CD4-positive, alpha-beta T cell treated with Interferon gamma for 1 hour (primary cell): ENCODE data around the gene C11orf54.

Source experiments
- DNase-seq: peaks from one replicate; pipeline ENCODE4 v3.0.0-alpha.2; 2020

The C11orf54 gene

GRCh38 chr11:93741094-93741881 is at the start of gene C11orf54, which contains the start of gene TAF1D:
C11orf54 (plus strand) TSS chr11:93741672; CDS start chr11:93747394, 5,722 bp downstream.
TAF1D (minus strand) TSS chr11:93741495; CDS start chr11:93739304, 2,191 bp downstream.
- DNase-seq = peak; percentile 96

DNA sequence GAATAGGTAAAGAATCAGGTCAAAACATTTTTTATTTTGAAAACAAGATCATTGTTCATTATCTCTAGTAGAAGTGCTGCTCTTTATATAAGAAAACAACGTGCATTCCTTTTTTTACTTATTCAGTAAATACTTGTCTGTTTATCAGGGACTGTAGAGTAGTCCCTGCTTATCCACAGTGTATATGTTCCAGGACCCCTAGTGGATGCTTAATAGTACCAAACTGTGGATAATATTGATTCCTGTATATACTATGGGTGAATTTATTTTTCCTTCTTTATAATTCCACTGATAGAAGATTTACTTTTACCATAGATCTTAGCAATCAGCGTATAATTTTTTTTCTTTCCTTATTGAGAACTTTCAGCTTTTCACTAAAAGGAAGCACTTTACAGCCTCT is 47.4 kb upstream of the C11orf54 start:
- DNase-seq = no peak

DNA sequence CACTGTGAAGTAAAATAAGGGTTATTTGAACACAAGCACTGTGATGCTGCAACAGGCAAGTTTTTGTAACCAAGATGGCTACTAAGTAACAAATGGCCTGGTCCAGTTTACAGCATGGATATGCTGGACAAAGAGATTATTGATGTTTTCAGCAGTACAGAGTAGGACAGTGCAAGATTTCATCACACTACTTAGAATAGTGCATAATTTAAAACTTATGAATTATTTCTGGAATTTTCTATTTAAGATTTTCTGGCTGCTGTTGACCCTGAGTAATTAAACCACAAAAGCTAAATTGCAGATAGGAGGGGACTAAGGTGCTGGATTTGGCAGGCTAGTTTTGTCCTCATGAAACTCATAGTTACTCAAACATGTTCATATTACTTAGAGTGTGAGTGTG is 46.9 kb upstream of the C11orf54 start:
- DNase-seq = no peak

- DNase-seq = no peak
These were observed 43.9 kb upstream of the C11orf54 start for GRCh38 chr11:93697611-93698010.

DNA sequence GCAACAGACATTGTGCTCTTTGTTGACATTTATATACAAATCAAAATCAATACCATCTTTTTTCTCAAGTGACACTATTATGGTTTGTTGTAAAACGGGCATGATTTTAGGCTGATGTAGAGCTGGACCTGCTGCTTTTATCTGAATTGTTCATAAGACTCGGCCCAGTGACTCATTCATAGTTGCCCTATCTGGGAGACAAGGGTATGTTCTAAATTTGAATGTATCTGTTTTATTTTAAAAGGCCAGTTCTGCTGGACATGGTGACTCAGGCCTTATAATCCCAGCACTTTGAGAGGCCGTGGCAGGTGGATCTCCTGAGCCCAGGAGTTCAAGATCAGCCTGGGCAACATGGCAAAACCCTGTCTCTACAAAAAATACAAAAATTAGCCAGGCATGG is 40.6 kb upstream of the C11orf54 start:
- DNase-seq = no peak

- no peak for DNase-seq
These were observed 37.2 kb upstream of the C11orf54 start for GRCh38 chr11:93704237-93704636.

- no peak for DNase-seq
These were observed 31.2 kb upstream of the C11orf54 start for GRCh38 chr11:93710239-93710638.

- DNase-seq = no peak
These were observed 28.8 kb upstream of the C11orf54 start for GRCh38 chr11:93712678-93713077.

- DNase-seq = no peak
These were observed 25.6 kb upstream of the C11orf54 start for GRCh38 chr11:93715797-93716396.

DNA sequence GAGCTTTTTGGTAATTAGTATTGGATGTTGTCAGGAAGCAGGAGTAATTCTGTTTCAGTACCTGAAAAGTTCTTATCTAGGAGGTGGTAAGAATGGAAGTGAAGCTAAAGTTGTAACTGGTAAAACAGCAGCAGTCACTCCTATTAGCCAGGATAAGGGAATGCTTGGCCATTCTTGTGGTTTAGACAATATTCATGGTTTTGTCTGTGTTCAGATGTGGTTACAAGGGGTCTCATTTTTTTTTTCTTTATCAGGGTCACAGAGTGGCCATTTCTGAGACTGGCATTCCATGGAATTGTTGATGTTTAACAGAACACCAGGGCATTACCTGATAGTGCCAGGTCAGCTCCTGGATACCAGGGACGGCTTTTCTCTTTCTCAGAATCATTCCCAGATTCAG is 24.0 kb upstream of the C11orf54 start:
- DNase-seq = no peak

DNA sequence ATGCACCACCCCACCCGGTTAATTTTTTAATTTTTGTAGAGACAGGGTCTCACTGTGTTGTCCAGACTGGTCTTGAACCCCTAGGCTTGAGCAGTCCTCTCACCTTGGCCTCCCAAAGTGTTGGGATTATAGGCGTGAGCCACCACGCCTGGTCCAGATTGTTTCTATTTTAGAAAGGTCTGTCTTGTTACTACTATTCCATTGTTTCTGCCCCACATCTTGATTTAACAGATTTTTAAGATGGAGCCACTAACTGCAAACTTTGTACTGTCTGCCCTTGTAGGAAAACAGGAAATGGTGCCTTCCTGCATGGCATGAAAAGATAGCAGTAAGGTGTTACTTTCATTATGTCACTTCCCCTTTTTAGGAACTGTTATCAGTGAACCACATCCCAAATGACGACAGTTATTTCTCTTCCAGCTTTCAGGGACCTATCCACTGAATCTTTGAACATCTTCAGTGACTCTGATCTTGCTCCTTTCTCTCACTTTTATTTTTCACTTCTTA is 23.4 kb upstream of the C11orf54 start:
- DNase-seq = peak; percentile 11

GRCh38 chr11:93719310-93719709 is 22.2 kb upstream of the C11orf54 start:
- no peak for DNase-seq

- DNase-seq = no peak
These were observed 20.9 kb upstream of the C11orf54 start for GRCh38 chr11:93720522-93720921.

DNA sequence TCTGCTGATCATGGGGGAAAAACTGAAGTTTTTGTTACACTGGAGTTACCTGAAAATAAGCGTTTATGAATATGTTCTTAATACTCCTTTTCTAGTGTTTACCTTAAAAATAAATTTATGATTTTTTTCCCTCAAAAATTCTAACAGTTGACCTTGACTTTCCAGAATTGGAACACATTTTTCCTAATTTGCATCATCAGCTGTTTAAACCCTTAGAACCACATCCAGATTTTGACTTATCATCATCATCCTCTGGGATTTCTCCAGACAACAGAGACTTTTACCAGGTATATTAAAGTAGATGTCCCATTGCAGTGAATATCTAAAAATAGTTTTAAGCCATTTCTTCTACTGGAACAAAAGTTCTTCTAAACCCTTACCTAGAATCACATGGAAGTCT is 17.4 kb upstream of the C11orf54 start:
- DNase-seq = no peak

DNA sequence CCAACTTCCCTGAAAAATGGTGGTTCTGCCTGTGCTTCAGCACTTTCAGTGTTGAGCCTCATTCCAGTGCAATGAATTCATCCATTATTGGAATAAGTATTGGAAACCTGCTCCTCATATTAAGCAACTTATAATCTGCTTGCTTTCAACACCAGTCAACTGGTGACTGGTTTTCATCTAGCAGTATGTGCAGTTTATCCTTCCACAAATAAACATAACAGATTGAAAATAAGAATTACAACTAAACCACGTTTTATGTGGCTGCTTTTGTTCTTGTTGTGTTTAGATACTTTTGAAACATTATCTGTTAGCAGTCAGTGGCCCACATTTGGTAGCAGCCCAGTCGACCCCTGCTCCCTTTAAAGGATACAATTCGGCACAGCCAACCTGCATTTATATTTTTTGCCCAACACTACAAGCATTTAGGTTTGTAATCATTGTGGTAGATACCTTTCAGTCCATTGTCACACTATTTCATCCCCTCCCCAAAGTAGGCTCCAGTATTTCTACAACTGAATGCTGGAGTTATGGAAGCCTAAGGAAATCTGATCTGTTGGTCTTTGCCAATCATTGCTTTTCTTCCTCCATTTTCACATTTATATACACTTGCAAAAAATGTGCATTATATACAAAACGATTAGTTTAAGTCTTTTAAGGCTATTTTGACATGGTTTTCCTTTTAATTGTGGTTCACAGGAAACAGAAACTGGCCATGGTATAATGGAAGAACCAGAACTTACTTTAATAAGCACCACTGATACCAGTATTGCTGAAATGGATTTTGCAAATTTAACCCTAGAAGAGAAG is 13.3 kb upstream of the C11orf54 start:
- DNase-seq = no peak

DNA sequence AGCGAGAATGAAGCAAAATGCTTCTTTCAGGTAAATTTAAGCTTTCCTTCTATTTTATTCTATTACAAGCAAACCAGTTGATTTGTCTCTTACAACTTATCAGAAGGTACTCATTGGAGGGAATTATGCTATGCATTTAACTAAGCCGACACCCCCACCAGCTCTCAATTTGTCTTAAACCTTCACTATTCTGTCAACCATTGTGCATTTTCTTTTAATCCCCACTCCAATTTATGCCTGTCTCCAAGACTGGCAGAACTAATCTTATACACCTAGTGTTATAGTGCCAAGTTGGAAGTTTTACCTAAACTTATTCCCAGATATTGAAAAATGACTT is 12.7 kb upstream of the C11orf54 start:
- no peak for DNase-seq

- DNase-seq = no peak
These were observed 12.3 kb upstream of the C11orf54 start for GRCh38 chr11:93729129-93729616.

DNA sequence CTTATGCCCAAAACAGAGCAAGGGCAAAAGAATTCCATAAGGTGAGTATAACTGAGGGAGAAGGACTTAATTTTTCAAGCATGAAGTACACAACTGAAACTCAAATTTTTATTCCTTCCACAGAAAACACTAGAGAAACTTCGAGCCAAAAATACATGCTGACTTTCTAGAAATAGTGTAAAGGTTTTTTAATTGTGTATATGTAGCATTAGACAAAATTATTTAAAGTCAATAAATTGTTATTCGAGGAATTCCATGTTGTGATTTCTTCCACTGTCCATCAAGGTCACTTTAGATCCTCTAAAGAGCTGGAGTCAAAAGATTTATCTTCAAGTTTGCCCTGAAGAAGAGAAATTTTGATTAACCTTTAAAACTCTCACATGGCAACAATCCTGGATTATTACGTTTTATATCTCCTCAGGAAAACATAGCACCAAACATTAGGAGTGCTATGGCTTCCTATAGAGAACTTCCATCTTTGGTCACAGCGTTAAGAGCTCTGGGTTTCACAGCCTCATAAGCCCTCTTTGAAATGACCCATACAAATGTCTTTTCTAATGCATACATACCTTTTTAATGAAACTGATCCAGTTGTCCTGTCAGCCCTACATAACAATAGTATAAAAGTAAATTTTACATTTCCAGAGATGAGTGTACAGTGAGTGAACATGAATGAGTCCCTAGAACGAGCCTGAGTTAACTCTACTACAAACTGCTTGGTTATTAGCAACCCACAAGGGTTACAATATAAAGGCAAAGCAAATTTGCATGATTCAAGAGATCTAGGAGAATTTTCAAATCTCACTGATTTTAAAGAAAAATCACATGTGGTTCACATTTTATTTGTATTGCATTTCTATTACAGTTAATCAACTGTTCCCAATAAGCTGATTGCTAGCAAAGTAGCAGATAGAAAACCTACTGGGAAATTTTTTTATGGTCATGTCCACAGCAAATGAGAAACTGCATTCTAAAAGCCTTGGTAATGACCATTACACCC is 11.1 kb upstream of the C11orf54 start:
- no peak for DNase-seq

DNA sequence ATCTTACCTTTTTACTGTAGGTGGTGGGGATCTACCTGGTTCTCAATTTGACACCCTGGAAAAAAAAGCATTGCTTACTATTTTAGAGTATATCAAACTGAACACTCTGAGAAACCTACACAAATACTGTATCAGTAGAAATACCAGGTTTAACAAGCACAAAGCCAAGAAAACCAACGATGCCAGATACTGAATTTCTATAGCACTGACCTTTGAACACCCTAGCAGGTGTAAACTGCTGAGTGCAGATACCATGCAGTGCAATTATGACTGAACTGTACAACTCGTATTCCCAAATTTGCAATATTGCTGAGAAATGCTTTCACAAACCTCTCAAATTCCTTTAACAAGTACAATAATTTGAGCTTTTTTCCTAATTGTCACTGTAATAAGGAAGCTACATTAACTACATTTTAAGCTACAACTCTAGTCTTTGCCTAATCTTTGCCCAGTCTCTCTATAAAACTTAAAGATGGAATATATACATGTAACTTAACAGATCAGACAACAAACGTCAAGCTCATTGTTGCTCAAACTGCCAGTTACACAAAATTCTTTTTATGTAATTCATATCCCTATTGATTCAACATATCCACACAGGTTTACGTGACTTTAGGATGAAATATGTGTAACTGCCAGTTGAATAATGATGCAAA is 9.1 kb upstream of the C11orf54 start:
- no peak for DNase-seq

GRCh38 chr11:93733474-93733873 is 8.0 kb upstream of the C11orf54 start:
- no peak for DNase-seq

DNA sequence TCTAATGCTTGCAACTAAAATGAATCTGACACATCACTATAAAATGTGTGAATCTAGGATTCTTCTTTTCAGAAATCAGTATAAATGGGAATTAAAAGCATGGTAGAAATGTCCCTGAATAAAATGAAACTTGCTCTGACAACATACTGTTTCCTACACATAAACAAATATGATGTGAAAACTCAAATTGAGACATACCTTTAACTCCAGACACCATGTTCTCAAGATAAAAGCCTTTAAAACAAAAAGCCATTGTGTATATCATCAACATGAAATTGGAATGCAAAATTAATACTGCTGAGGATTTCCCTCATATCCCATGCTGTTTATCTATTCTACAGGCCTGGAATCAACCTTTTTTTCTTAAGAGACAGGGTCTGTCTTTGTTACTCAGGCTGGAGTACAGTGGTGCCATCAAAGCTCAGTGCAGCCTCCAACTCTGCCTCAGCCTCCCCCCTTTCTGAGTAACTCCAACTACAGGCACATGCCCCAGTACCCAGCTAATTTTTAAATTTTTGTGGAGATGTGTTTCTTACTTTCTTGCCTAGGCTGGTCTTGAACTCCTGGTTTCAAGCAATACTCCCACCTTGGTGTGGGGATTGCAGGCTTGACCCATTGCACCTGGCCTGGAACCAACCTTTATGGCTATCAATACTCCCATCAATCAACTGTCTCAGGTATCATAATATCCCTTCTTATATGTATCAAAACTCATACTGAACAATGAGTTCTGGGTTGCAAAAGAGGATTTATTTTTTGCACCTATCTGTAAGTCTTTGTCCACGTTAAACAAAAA is 6.8 kb upstream of the C11orf54 start:
- no peak for DNase-seq
